Measurements from ENCODE around the gene NCEH1. TPM values are rescaled to one million over a fixed set of nuclear protein-coding genes. Genes with fewer than 3 reads are reported as not detected.

The NCEH1 gene
- polyA plus RNA-seq, 3 donors: 8.6 to 23.9 (median 20.7) TPM

DNA sequence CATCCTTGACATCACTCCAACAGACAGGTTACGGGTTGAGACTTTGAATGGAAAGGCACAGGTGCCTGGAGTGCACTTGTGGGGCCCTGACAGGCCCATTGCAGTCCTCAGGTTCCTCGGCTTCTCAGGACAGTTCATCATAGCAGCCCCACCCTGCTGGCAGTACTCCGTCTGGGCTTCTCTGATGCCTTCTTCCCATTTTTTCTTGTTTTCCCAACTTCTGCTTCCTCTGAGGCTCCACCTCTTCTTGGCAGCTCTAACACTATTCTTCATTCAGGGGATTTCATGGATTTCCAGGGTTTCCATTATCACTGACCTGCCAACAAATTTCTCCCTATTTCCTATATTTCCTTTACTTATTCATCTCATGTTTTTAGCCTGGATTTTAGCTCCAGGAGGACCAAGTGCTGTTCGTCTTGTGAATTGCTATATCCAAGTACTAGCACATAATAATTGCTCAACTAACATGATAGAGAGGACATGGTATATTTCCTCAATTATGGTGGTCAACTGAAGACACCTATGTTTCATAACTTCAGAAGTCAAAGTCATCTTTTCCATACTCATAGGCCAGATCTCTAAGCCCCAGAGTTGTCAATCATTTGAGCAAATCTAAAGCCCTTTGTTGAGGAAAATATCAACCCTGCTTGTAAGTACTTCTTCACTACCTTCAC is 16.2 kb downstream of the NCEH1 start:
- TF ChIP-seq, protein P1, sequence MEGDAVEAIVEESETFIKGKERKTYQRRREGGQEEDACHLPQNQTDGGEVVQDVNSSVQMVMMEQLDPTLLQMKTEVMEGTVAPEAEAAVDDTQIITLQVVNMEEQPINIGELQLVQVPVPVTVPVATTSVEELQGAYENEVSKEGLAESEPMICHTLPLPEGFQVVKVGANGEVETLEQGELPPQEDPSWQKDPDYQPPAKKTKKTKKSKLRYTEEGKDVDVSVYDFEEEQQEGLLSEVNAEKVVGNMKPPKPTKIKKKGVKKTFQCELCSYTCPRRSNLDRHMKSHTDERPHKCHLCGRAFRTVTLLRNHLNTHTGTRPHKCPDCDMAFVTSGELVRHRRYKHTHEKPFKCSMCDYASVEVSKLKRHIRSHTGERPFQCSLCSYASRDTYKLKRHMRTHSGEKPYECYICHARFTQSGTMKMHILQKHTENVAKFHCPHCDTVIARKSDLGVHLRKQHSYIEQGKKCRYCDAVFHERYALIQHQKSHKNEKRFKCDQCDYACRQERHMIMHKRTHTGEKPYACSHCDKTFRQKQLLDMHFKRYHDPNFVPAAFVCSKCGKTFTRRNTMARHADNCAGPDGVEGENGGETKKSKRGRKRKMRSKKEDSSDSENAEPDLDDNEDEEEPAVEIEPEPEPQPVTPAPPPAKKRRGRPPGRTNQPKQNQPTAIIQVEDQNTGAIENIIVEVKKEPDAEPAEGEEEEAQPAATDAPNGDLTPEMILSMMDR (IDR thresholded peaks at IDR 0.05): no peak
- peaks cover 46 to 56% of the 10 kb centered on the region in 2 donors for H3K4me1 ChIP-seq (ENCODE audit: control insufficient read depth in 1 of 2, insufficient read depth in 2 of 2, low read length in 2 of 2)
- H3K79me2 ChIP-seq (ENCODE audit: insufficient read depth, low read length): peaks cover 72% of the 10 kb centered on the region
- no peak overlapping the region for H3K9ac ChIP-seq (ENCODE audit: insufficient read depth, low read length, poor library complexity, severe bottlenecking)
- no peaks in the 10 kb centered on the region for H3K9me3 ChIP-seq (replicated peaks in 1 of 2; ENCODE audit: control insufficient read depth in 1 of 2, insufficient read depth in 1 of 2, low read length in 2 of 2)
- intact Hi-C loops (cut with micrococcal nuclease): no loop called here
- H3K4me1 Mint-ChIP-seq: peaks cover 53% of the 10 kb centered on the region
- H3K27me3 ChIP-seq (ENCODE audit: control insufficient read depth in 2 of 2, insufficient read depth in 2 of 2, low read length in 2 of 2): no peaks in the 10 kb centered on the region
- peaks cover 0 to 6% (median 0%) of the 10 kb centered on the region in 7 donors for H3K9me3 Mint-ChIP-seq
- DNase-seq: peak in 2 of 3 donors; percentile 28 to 47
- no peaks in the 10 kb centered on the region for H4K20me1 ChIP-seq (ENCODE audit: insufficient read depth, low read length)
- H3K4me2 ChIP-seq (replicated peaks; ENCODE audit: extremely low read depth, low read length, poor library complexity, severe bottlenecking): no peak overlapping the region
- 44% methylated on average over 3 of the region's 4 CpGs for WGBS (ENCODE audit: insufficient coverage)
- peaks cover 2 to 11% of the 10 kb centered on the region in 2 donors for H3K36me3 Mint-ChIP-seq
- H2AFZ ChIP-seq (ENCODE audit: insufficient read depth, low read depth, low read length, poor library complexity, severe bottlenecking): no peak overlapping the region
- no peak overlapping the region for H3K4me3 Mint-ChIP-seq
- no peak overlapping the region for H3K4me3 ChIP-seq (replicated peaks in 1 of 3; ENCODE audit: low read depth in 2 of 3, low read length in 3 of 3)
- peak overlapping the region in 1 of 2 donors; percentile 21 for H3K27ac ChIP-seq (ENCODE audit: low read depth in 1 of 2, low read length in 2 of 2)
- H3K27ac Mint-ChIP-seq: peak overlapping the region; percentile 45 to 81 (median 73)
- H3K36me3 ChIP-seq (replicated peaks in 1 of 2; ENCODE audit: control insufficient read depth in 1 of 2, insufficient read depth in 2 of 2, low read length in 2 of 2): no peaks in the 10 kb centered on the region
- H3K27me3 Mint-ChIP-seq (ENCODE audit: low read depth in 3 of 3): no peaks in the 10 kb centered on the region

DNA sequence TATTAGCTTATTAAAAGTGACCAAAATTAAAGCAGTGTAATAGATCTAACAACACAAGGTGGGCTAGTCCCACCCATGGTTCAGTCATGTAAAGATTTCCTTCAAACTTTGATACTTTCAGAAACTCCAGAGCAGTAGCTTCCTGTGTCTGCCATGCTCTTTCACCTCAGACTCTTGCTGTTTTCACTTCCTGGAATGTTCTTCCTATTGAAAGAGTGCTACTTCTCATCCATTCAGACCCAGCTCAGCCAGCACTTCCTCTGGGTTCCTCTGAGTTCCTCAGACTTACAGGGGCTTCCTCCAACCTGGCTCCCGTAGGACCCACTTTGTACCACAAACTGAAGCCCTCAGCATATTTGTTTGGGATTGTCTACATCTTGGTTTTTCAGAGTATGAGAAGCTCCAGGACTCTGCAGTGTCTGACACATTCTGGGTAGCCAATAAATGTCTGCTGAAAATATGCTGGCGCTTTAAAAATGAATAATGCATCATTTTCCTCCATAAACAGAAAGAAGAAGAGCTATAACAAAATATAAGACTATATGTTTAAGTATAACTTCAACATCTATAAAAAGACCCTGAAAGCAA is 18.0 kb downstream of the NCEH1 start:
- Mint-ChIP-seq H3K27ac (peak overlapping the region; percentile 55 to 89 (median 82)), H3K4me1 (peaks cover 37% of the 10 kb centered on the region), H3K27me3 (ENCODE audit: low read depth in 3 of 3) (no peaks in the 10 kb centered on the region), H3K36me3 (peaks cover 0 to 6% of the 10 kb centered on the region in 2 donors), H3K4me3 (peak overlapping the region in 1 of 2 donors; percentile 46), H3K9me3 (peaks cover 0 to 3% (median 0%) of the 10 kb centered on the region in 7 donors)
- Histone ChIP-seq H3K4me3 (replicated peaks in 1 of 3; ENCODE audit: low read depth in 2 of 3, low read length in 3 of 3) (peak overlapping the region in 1 of 3 experiments; percentile 35), H3K4me1 (ENCODE audit: control insufficient read depth in 1 of 2, insufficient read depth in 2 of 2, low read length in 2 of 2) (peaks cover 29 to 38% of the 10 kb centered on the region in 2 donors), H4K20me1 (ENCODE audit: insufficient read depth, low read length) (peaks cover 2% of the 10 kb centered on the region), H3K36me3 (replicated peaks in 1 of 2; ENCODE audit: control insufficient read depth in 1 of 2, insufficient read depth in 2 of 2, low read length in 2 of 2) (no peaks in the 10 kb centered on the region), H3K79me2 (ENCODE audit: insufficient read depth, low read length) (peaks cover 73% of the 10 kb centered on the region), H3K27ac (ENCODE audit: low read depth in 1 of 2, low read length in 2 of 2) (peak overlapping the region; percentile 57 to 65), H3K4me2 (replicated peaks; ENCODE audit: extremely low read depth, low read length, poor library complexity, severe bottlenecking) (peak overlapping the region; percentile 29), H3K9ac (ENCODE audit: insufficient read depth, low read length, poor library complexity, severe bottlenecking) (no peak overlapping the region), H3K27me3 (ENCODE audit: control insufficient read depth in 2 of 2, insufficient read depth in 2 of 2, low read length in 2 of 2) (no peaks in the 10 kb centered on the region), H2AFZ (ENCODE audit: insufficient read depth, low read depth, low read length, poor library complexity, severe bottlenecking) (peak overlapping the region; percentile 54), H3K9me3 (replicated peaks in 1 of 2; ENCODE audit: control insufficient read depth in 1 of 2, insufficient read depth in 1 of 2, low read length in 2 of 2) (no peaks in the 10 kb centered on the region)
- WGBS (ENCODE audit: insufficient coverage): no CpG with 5 or more reads among the region's 2 CpGs
- TF ChIP-seq, protein P1 (IDR thresholded peaks at IDR 0.05): no peak
- DNase-seq: peak in 2 of 3 donors; percentile 65 to 77
- intact Hi-C loops (cut with micrococcal nuclease): no loop called here

Data from CD14-positive monocyte (primary cell).